Muscle layer of colon (tissue), 2 donors: ENCODE data around the gene AOPEP.

ENCODE experiments used
- H3K27ac ChIP-seq: one replicate; pipeline ENCODE4 v1.7.0; 2013; ENCODE audit warnings: low read depth, mild to moderate bottlenecking, low read length, moderate library complexity
- H3K27me3 ChIP-seq, 2 donors: one replicate each; pipeline ENCODE4 v1.7.0; 2013; ENCODE audit warnings: low read length in 2 of 2, mild to moderate bottlenecking in 2 of 2; ENCODE audit not compliant: insufficient read depth in 2 of 2, control insufficient read depth in 1 of 2
- H3K36me3 ChIP-seq: one replicate; pipeline ENCODE4 v1.7.0; 2013; ENCODE audit warnings: mild to moderate bottlenecking, low read length; ENCODE audit not compliant: insufficient read depth
- H3K4me1 ChIP-seq: one replicate; pipeline ENCODE4 v1.7.0; 2013; ENCODE audit warnings: mild to moderate bottlenecking, low read length; ENCODE audit not compliant: insufficient read depth
- H3K4me3 ChIP-seq, 2 donors: one replicate each; pipeline ENCODE4 v1.7.0; 2013; ENCODE audit warnings: low read length in 2 of 2, low read depth in 1 of 2, mild to moderate bottlenecking in 1 of 2, moderate library complexity in 1 of 2
- H3K9ac ChIP-seq: one replicate; pipeline ENCODE4 v1.7.0; 2013; ENCODE audit warnings: low read length
- H3K9me3 ChIP-seq: one replicate; pipeline ENCODE4 v1.7.0; 2013; ENCODE audit warnings: mild to moderate bottlenecking, low read length
- donor health status: abdominal sarcoma.
- donor health status: Adenocarcinoma of cecum.

AOPEP gene

DNA sequence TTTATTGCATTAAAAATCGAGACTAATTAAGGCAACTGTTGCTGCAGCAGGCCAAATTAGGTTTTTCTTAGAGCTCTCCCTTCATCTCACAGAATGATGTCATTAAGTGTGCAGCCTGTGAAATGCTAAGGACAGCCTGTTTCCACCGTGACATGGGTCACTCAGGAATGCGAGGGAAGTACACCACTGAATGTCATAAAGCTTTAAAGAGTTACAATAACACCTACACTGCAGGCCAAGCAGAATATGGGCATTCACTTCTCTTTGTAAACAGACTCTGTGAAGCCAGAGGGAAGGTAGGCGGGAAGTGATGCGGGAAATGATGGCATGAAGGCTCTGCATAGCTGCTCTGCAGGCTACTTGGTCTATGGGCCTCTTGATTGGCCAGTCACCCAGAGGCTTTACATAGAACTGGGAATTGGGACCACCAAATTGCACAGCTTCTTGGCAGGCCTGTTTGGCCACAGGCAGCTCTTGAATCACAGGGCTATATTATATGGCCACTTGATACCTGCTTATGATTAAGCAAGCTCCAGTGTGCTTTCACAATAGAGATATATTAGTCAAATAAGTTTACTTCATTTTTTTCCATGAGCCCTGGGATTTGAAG, 28.4 kb upstream of the AOPEP start:
- no peaks in the 10 kb centered on the region for H3K27me3 ChIP-seq
- no peaks in the 10 kb centered on the region for H3K36me3 ChIP-seq
- H3K4me3 ChIP-seq, result no peak overlapping the region
- H3K27ac ChIP-seq, result no peak overlapping the region
- H3K9me3 ChIP-seq, result no peaks in the 10 kb centered on the region
- no peaks in the 10 kb centered on the region for H3K4me1 ChIP-seq
- H3K9ac ChIP-seq, result no peak overlapping the region

DNA sequence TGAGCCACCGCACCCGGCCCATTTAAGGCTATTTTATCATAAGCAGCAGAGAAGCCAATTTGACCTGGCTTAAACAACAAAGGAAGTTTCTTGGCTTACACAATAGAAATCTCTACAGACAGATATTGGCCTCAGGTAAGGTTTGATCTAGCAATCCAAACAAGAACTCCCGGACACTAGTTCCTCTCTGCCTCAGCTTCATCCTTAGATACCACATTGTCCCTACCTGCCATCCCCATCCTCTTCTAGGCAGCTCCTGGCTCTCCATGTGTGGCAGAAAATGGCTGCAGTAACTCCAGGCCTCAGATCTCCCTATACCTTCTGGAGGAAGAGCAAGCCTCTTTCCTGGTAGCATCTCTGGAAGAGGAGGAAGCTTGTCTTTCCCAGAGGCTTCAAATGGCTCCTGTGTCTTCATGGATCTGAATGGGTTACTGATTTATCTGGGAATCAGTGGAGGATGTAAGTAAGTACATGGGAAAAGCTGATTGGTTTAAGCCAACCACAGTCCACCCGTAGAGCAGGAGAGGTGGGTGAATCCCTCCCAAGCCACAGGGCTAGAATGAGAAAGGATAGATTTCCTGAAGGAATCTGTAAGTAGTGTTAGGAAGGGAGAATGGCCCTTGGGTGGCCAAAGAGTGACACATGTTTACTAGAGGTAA, 26.7 kb upstream of the AOPEP start:
- no peak overlapping the region for H3K9ac ChIP-seq

DNA sequence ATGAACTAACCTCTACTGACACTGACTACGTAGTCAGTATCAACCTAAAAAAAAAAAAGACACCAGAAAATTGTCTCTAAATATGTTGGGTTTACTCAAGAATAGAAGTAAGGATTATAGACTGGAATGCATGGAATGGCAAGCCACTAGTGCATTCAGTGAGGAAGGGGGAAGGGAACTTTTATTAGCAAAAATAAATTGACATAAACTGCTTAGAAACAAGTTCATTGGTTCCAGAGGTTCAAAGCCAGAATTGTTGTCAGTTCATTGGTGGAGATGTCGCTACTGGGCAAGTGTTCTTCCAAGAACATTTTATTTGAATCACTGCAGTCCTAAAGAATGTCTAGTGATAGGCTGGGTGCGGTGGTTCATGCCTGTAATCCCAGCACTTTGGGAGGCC, 26.1 kb upstream of the AOPEP start:
- Histone ChIP-seq H3K9me3 (no peaks in the 10 kb centered on the region), H3K4me1 (no peaks in the 10 kb centered on the region), H3K27ac (no peak overlapping the region), H3K4me3 (no peak overlapping the region), H3K9ac (no peak overlapping the region), H3K27me3 (no peaks in the 10 kb centered on the region), H3K36me3 (no peaks in the 10 kb centered on the region)

More for the DNA sequence above, 26.7 kb upstream of the AOPEP start:
- H3K9me3 ChIP-seq, result no peaks in the 10 kb centered on the region
- no peaks in the 10 kb centered on the region for H3K36me3 ChIP-seq
- no peak overlapping the region for H3K4me3 ChIP-seq
- no peak overlapping the region for H3K27ac ChIP-seq
- H3K27me3 ChIP-seq, result no peaks in the 10 kb centered on the region
- H3K4me1 ChIP-seq, result no peaks in the 10 kb centered on the region

DNA sequence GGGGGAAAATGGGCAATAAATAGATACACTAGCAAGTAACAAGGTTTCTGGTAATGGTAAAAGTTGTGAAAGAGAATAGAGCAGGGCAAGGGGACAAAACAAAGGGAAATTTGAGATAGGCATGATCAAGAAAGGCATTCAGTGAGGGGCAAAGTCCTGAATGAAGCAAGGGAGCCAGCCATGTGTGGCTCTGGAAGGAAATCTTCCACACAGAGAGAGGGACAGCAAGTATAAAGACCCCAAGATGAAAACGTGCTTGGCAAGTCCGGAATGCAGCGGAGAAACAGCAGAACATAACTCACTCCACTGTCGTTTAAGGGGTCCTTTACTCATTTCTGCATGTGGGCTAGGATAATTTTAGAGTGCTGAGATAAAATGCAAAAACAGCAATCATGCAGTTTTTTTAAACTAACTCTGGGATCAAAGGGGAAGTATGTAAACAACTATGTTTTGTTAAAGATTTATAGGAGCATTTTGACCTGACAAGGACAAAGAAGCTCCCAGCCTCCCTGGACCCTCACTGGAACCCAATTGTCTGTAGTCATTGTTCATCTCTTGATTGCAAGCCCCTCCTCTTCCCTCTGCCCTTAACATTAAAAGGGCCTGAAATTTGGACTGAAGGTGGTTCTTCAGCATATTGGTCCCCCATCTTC, 22.9 kb upstream of the AOPEP start:
- no peaks in the 10 kb centered on the region for H3K27me3 ChIP-seq
- H3K9me3 ChIP-seq, result no peaks in the 10 kb centered on the region
- no peaks in the 10 kb centered on the region for H3K4me1 ChIP-seq
- no peak overlapping the region for H3K4me3 ChIP-seq
- H3K9ac ChIP-seq, result no peak overlapping the region
- H3K27ac ChIP-seq, result no peak overlapping the region
- H3K36me3 ChIP-seq, result no peaks in the 10 kb centered on the region

DNA sequence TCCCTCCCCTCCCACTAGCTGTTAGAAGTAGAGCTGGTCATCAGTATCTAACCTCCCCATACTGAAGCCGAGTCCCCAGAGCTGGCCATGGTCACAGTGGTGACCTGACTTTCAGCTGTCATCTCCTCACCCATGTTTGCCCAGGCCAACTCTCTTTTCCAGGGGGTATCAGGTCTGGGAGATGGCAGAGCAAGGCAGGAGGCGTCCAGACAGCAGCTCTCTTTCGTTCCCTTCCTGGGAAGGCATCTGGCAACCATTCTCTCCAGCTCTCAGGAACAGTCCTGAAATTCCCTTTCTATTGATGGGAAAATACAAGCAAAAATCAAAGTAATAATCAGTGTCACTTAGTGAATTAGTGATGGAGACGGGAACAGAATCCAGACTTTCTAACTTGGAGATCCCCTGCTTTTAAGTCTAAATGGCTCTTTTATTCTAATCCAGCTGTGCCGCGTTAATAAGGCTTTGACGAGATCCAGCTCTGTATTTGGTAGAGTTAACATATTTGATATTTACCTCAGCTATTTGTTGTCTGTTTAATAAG, 21.3 kb upstream of the AOPEP start:
- H3K36me3 ChIP-seq, result no peaks in the 10 kb centered on the region
- H3K9ac ChIP-seq, result no peak overlapping the region
- no peak overlapping the region for H3K27ac ChIP-seq
- no peak overlapping the region for H3K4me3 ChIP-seq
- no peaks in the 10 kb centered on the region for H3K9me3 ChIP-seq
- no peaks in the 10 kb centered on the region for H3K27me3 ChIP-seq
- H3K4me1 ChIP-seq, result no peaks in the 10 kb centered on the region

DNA sequence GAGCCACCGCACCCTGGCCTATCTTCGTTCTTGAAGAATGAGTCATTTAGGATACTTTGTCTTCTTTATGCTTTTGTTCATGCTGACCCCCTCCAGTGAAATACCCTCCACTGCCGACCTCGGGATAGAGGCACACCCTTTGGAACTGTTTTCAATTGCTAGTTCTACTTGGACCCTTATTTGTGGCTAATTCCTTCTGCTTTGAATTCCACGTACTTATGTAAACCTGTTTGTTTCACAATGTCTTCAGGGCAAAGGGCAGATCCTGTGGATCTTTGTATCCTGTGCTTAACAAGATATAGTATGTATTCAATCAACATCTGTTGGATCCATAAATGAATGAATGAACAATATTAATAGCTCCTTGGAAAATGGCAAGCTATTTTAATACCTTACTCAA, 19.6 kb upstream of the AOPEP start:
- H3K36me3 ChIP-seq, result no peaks in the 10 kb centered on the region
- H3K9ac ChIP-seq, result no peak overlapping the region
- H3K9me3 ChIP-seq, result no peaks in the 10 kb centered on the region
- H3K27me3 ChIP-seq, result no peaks in the 10 kb centered on the region
- no peaks in the 10 kb centered on the region for H3K4me1 ChIP-seq
- no peak overlapping the region for H3K27ac ChIP-seq
- no peak overlapping the region for H3K4me3 ChIP-seq

DNA sequence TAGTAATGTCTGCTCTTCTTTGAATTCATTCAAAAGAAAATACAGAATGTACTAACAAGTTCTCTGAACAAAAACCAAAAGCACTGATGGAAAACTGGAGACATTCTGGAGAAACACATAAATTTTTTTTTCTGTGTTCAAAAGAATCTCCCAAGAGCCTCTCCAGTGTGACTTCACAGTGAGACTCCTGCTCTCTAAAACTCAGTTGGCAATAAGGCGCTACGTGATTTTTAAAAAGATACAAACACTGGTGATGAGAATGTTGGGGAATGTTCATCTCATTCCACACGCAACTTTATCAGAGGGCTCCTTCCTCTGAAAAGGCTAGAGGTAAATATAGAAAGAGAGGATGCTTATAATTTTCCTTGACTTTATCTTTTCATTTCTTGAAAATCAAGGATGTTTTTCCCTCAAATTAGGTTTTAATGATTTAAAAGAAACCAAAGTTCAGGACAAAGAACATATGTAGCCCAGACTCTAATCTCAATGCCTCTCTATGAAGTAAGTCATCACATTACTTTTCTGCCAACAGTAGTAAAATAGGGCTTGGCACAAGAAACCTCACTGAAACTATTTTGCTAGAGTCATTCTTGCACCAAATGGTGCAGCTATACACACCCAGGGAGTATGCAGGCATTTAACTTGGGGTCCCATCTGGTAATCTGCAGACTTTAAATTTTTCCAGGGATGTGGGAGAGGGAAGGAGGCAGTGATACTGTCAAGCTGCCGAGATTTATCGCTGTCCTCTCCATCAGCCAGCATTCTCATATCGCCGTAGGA, 12.9 kb upstream of the AOPEP start:
- Histone ChIP-seq H3K27me3 (no peaks in the 10 kb centered on the region), H3K4me3 (no peak overlapping the region), H3K36me3 (no peaks in the 10 kb centered on the region), H3K9ac (no peak overlapping the region), H3K4me1 (no peaks in the 10 kb centered on the region), H3K9me3 (no peaks in the 10 kb centered on the region), H3K27ac (no peak overlapping the region)

DNA sequence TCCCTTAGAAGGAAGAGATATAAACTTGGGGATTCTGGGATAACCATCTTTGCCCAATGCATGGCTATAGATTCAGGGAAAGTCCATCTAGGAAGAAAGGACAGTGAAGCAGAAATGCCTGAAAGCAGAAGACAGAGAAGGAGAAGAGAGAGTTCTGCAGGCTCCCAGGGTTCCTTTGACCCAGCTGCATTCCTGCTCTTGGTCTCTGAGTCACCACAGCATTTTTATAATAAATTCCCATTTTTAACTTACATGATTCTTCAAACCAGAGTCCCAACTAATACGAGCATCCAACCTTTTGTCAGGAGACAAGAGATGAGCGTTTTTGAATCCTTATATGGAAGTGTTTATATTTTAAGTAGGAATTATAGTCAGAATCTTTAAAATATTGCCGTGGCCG, 12.0 kb upstream of the AOPEP start:
- Histone ChIP-seq H3K36me3 (no peaks in the 10 kb centered on the region), H3K9ac (no peak overlapping the region), H3K4me3 (no peak overlapping the region), H3K27me3 (no peaks in the 10 kb centered on the region), H3K4me1 (no peaks in the 10 kb centered on the region), H3K9me3 (no peaks in the 10 kb centered on the region), H3K27ac (no peak overlapping the region)

DNA sequence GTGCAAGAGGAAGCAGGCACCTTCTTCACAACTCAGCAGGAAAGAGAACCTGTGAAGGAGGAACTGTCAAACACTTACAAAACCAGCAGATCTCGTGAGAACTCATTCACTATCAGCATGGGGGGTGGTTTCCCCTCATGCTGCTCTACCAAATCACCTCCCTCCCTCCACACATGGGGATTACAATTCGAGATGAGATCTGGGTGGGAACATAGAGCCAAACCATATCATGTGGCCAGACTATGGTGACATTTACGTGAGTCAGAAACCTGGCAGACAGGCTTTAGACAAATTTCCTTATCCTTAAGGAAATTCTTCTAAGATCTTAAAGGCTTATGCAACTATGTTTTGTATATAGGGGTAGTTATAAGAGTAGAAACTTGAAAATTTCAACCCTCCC, 8.7 kb upstream of the AOPEP start:
- H3K9me3 ChIP-seq, result no peaks in the 10 kb centered on the region
- no peaks in the 10 kb centered on the region for H3K4me1 ChIP-seq
- no peaks in the 10 kb centered on the region for H3K27me3 ChIP-seq
- H3K4me3 ChIP-seq, result no peak overlapping the region
- no peak overlapping the region for H3K27ac ChIP-seq
- no peaks in the 10 kb centered on the region for H3K36me3 ChIP-seq
- no peak overlapping the region for H3K9ac ChIP-seq

DNA sequence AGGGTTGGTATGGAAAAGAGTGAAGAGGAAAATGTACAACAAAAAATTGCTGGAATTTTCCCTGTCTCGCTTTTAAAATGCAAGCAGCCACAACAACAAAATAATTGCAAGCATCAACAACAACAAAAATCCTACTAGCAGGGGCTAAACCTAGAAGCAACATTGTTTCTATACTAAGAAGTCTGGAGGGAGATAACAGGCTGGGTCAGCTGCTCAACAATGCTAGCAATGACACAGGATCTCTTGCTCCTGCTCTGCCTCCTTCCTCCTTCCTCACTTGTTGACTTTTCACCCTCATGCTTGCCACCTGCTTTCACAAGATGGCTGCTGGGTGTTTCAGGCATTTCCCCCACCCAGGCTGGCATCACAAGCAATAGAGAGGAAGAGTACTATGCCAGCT, 7.6 kb upstream of the AOPEP start:
- Histone ChIP-seq H3K4me3 (no peak overlapping the region), H3K27ac (no peak overlapping the region), H3K9ac (no peak overlapping the region), H3K4me1 (no peaks in the 10 kb centered on the region), H3K9me3 (no peaks in the 10 kb centered on the region), H3K27me3 (no peaks in the 10 kb centered on the region), H3K36me3 (no peaks in the 10 kb centered on the region)

DNA sequence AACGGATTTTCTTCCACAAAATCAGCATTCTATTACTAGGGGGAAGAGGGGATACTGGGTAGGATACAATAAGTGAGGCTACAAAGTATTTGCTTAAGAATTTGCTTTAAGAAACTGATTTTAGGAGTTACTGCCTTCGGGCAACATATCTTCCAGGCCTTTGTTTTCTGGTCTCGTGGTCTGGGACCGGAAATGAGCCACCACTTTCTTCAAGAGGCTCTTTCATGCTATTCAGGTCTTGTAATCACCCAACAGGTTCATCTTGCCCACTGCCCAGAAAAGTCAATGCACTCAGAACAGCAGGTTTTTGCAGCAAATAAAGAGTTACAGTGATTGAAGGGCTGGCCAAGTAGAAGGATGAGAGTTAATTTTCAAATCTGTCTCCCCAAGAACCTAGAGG, 6.6 kb upstream of the AOPEP start:
- Histone ChIP-seq H3K27ac (no peak overlapping the region), H3K4me1 (no peaks in the 10 kb centered on the region), H3K9ac (no peak overlapping the region), H3K36me3 (no peaks in the 10 kb centered on the region), H3K27me3 (no peaks in the 10 kb centered on the region), H3K9me3 (no peaks in the 10 kb centered on the region), H3K4me3 (no peak overlapping the region)
